HPDE6-E6E7 (cell line): ENCODE results near the gene TIGIT.
"Not testable (repeated sequence)": the region's sequence is repeated elsewhere in the genome, so short reads cannot be mapped to it uniquely, and the experiment has no call there.

Source experiments
- DNase-seq: peaks from one replicate; pipeline ENCODE4 v3.0.0; 2011; ENCODE audit warnings: missing footprints; ENCODE audit errors: extremely low spot score

TIGIT gene

GRCh38 chr3:114293838-114294535 is at the start of gene TIGIT:
Gene TIGIT, plus strand, starts transcription at chr3:114294028. Its CDS starts 34 bp downstream, at chr3:114294062.
- no peak for DNase-seq

DNA sequence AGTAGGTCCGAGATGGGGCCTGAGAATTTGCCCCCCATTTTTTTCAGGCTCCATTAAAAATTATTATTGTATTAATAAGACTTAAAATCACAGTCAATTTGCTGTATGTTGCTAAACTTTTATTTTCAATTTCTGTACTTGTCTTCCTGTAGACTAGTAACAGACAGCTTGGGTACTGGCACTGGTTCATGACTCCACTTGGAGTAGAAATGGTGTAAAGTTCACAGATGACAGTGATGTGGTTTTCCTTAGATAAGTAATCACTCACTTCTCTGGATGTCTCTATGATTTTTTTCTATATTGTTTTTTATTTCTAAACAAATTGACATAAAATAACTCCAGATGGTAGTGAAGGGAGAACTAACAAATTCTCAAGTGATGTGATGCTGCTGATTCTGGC is 40.9 kb upstream of the TIGIT start:
- DNase-seq, result no peak

DNA sequence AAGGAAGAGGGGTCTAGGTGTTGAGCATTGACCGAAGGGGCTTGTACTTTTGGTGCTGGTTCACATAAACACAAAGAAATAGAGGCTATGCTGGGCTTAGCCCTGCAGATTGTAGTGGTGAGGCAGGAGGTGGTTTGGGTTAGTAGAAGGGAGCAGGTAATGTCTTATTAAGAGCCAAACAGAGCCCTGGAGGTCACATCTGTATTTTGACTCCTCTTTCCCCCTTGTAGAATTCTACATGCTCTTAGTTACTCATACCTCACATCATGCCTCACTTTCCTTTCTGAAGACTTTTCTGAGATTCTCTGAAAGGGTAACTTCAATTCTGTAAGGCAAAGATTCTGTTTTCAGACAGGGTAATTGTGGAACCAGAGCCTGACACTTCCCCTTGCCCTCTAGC is 40.3 kb upstream of the TIGIT start:
- DNase-seq, result no peak

GRCh38 chr3:114259566-114259965 is 34.3 kb upstream of the TIGIT start:
- DNase-seq, result no peak

- DNase-seq, result no peak
Measured at GRCh38 chr3:114260152-114260551, 33.7 kb upstream of the TIGIT start.

DNA sequence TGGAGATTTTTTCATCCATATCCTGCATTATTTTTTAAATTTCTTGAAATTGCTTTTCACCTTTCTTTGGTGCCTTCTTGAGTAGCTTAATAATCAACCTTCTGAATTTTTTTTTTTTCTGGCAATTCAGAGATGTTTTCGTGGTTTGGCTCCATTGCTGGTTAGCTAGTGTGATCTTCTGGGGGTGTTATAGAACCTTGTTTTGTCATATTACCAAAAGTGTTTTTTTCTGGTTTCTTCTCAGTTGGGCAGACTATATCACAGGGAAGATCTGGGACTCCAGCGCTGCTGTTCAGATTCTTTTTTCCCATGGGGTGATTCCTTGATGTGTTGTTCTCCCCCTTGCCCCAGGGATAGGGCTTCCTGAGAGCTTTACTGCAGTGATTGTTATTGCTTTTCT is 23.8 kb upstream of the TIGIT start:
- no peak for DNase-seq

DNA sequence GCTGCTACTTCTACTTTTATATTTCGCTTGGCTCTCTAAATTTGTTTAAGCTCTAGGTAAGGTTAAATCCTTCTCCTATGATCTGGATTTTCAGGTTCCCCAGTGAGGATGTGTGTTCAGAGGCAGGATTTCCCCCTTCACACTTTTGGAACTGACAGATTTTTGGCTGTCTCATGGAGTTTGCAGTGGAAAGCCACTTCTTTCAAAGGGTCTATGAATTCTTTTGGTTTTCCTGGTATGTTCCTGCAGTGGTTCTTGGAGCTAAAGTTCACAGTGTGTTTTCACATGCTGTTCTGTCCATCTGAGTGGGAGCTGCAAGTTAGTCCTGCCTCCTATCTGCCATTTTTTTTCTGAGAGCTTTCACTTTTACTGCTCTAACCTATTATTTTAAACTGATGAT is 21.6 kb upstream of the TIGIT start:
- no peak for DNase-seq

DNA sequence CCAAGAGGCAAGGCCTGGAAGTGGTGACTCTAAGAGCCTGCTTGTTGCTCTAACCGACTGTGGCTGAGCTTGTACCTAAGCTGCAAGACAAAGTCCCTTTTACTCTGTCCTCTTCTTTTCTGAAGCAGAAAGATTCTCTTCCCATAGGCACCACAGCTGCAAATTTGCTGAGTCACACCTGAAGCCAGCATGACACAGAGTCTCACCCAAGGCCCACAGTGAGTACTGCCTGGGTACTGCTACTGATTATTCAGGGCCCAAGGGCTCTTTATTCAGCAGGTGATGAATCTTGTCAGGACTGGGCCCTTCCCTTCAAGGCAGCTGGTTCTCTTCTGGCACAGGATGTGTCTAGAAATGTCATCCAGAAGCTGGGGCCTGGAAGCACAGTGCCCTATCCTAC is 18.9 kb upstream of the TIGIT start:
- DNase-seq, result no peak

DNA sequence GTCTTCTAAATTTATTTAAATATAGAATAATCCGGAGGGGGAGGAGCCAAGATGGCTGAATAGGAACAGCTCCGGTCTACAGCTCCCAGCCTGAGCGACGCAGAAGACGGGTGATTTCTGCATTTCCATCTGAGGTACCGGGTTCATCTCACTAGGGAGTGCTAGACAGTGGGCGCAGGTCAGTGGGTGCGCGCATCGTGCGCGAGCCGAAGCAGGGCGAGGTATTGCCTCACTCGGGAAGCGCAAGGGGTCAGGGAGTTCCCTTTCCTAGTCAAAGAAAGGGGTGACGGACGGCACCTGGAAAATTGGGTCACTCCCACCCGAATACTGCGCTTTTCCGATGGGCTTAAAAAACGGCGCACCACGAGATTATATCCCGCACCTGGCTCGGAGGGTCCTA is 17.0 kb upstream of the TIGIT start:
- DNase-seq, result not testable (repeated sequence)

- DNase-seq, result no peak
Measured at GRCh38 chr3:114284644-114285043, 9.2 kb upstream of the TIGIT start.

- DNase-seq, result no peak
Measured at GRCh38 chr3:114285648-114286230, 8.1 kb upstream of the TIGIT start.

DNA sequence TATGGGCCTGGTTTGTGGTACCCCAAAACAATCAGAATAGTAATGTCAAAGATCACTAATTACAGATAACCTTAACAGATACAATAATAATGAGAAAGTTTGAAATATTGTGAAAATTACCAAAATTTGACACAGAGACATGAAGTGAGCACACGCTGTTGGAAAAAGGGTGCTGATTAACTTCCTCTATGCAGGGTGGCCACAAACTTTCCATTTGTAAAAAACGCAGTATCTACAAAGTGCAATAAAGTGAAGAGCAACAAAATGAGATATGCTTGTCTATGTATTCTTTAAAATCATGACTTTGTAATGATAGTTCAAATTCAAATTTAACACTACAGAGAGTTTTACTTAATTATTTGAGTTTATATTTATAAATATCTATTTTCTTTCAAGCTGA is 7.6 kb upstream of the TIGIT start:
- no peak for DNase-seq

DNA sequence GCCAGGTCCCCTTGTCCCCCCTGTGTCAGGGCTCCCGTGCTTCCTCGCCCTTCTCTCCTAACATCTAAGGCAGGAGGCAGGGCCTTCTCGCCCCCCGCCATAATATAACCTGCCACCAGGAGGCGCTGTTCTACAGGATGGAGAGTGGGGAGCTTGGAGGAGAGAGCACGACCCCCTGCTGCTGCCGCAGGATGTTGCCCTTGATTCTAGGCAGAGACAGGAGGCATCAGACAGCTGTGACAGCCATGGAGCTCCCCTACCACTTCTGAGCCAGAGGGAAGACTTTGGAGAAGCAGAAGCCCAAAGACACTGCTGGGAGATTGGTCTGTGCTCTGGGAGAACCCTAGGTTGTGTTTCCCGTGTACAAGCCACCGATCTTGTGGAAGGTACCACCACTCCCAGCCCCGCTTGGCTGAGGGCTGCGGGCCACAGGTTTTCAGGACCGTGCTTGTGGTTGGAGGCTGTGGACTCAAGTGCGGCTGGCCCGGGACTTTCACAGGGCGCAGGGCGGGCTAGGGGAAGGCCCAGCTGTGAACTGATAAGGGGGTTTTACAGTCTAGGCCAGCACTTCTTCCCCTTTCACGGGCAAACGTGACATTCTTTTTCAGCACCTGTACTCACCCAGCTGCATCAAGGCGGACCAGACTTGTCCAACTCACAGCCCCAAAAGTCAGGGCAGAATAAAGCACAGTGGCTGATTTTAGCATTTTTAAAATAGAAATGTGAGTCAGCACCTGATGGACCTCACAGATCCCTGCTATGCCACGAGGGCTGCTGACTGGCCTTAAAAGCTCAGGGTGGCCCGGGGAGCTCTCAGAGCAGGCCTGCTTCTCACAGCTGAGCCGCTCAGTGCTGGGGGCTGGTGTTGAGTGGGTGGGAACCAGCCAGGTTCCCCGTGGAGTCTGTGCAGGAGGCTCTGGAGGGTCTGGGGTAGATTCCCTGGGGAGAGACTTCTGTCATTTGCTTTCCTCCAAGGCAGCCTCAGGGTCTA is 2.6 kb upstream of the TIGIT start:
- peak; percentile 41 for DNase-seq

DNA sequence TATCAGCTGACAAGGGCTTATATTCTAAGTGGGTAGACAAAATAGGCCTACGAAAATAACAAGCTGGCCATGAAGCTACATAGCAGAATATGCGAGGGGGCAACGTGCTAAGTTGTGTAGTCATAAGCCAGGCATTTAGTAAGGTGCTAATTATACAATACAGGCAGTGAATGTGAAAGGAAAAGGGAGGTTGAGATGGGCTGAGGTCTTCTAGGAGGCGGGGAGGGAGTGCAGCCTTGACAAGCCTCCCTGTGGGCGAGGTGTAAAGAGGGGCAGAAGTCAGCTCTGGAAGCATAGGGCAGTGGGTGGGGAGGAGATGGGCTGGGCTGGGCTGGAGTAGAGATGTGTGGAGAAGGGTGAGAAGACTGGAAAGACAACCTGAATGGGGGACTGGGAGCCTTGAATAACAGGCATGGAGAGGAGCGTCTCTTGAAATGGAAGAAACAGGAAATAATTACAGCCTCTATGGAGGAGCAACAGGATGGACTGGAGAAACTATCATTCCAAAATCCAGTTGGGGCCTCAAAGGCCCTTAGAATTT is 1.2 kb downstream of the TIGIT start:
- no peak for DNase-seq

- no peak for DNase-seq
Measured at GRCh38 chr3:114295946-114296345, 2.1 kb downstream of the TIGIT start.

GRCh38 chr3:114299421-114299820 is 5.6 kb downstream of the TIGIT start:
- peak; percentile 43 for DNase-seq

DNA sequence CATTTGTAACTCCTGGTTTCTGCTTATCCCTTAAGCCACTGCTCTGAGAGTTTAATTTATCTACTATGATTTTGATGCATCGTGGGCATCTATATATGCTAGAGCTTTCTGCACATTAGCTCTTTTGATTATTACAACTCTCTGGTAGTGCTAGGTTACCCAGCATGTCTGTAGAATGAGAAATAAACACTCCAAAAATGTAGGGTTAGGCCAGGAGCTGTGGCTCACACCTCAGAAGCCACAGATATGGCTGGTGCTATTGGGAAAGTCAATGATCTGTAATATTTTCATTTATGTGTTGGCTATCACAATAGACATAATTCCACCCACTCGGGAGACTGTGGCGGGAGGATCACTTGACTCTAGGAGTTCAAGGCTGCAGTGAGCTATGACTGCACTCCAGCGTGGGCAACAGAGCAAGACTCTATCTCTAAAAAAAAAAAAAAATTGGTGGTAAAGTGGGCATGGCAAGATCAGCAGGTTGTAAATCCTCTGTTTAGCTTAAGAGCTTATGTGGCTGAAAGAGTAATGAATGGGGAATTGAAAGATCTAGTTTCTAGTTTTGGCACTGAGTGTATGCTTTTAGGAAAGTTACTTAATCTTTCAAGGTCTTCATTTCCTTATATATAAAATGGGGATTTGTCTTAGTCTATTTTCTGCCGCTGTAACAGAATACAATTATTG is 6.3 kb downstream of the TIGIT start:
- no peak for DNase-seq

- DNase-seq, result no peak
Measured at GRCh38 chr3:114307222-114307830, 13.5 kb downstream of the TIGIT start.

- DNase-seq, result no peak
Measured at GRCh38 chr3:114307832-114308231, 14.0 kb downstream of the TIGIT start.

GRCh38 chr3:114308377-114308776 is 14.5 kb downstream of the TIGIT start:
- no peak for DNase-seq

GRCh38 chr3:114308830-114309229 is 15.0 kb downstream of the TIGIT start:
- no peak for DNase-seq
